ENCODE results near the gene EFCC1.

EFCC1 gene

DNA sequence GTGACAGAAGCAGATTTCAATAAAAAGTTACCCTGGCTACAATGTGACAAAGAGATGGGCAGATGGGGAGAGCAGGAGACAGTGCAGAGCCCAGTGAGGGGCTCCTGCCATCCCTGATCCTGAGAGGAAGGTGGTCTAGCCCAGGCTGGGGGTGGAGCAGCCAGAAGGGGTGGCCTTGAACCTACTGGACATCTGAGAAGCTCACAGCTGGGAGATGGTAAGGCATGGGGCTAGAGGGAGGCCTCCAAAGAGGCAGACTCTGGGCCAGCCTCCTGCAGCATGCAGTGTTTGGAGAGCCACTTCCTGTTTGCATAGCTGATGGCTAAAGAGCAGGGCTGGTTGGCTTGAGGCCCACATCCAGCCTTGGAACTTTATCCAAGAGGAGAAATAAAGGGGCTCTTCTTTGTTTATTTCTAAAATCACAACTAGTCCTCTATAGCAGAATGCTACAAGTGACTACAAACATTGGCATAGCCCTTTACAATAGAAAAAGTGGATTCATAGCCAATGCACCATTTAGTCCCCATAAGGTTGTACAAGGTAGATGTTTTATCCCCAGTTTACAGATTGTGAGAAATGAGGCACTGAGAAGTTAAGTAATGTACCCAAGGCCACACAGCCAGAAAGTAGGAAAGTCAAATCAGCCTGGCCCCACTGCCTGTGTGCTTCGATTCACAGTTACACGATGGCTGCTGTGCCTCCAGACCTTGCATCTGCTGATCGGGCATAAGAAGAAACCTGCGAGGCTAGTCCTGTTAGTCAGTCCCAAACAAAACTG lies 4.6 kb downstream of the EFCC1 start:
- no peak overlapping the region for H3K4me3 ChIP-seq (replicated peaks; ENCODE audit: low read depth, low read length)
- DNase-seq (ENCODE audit: extremely low read depth, low read depth), result no peak
- TF ChIP-seq, protein P1, sequence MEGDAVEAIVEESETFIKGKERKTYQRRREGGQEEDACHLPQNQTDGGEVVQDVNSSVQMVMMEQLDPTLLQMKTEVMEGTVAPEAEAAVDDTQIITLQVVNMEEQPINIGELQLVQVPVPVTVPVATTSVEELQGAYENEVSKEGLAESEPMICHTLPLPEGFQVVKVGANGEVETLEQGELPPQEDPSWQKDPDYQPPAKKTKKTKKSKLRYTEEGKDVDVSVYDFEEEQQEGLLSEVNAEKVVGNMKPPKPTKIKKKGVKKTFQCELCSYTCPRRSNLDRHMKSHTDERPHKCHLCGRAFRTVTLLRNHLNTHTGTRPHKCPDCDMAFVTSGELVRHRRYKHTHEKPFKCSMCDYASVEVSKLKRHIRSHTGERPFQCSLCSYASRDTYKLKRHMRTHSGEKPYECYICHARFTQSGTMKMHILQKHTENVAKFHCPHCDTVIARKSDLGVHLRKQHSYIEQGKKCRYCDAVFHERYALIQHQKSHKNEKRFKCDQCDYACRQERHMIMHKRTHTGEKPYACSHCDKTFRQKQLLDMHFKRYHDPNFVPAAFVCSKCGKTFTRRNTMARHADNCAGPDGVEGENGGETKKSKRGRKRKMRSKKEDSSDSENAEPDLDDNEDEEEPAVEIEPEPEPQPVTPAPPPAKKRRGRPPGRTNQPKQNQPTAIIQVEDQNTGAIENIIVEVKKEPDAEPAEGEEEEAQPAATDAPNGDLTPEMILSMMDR (IDR thresholded peaks at IDR 0.05; ENCODE audit: low read depth, low read length, missing control alignments), result no peak

DNA sequence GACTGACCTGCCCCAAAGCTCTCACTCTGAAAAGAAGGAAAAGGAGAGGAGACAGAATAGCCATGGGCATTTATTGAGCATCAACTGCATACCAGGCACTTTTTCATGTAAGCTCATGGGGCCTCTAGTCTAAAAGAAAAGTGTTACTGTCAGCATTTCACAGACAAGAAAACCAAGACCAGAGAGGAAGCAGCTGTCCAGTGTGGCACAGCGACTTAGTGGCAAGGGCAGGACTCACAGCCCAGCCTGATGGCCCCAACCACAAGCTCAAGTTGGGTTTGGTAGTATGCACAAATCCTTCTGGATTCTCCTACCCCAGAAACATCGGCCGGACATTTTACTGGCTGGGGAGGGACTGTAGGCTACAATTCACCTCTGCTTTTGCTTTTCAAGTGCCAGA lies 5.8 kb downstream of the EFCC1 start:
- H3K4me3 ChIP-seq (replicated peaks; ENCODE audit: low read depth, low read length), result no peak overlapping the region
- no peak for DNase-seq (ENCODE audit: extremely low read depth, low read depth)
- TF ChIP-seq, protein P1 (IDR thresholded peaks at IDR 0.05; ENCODE audit: low read depth, low read length, missing control alignments), result no peak

DNA sequence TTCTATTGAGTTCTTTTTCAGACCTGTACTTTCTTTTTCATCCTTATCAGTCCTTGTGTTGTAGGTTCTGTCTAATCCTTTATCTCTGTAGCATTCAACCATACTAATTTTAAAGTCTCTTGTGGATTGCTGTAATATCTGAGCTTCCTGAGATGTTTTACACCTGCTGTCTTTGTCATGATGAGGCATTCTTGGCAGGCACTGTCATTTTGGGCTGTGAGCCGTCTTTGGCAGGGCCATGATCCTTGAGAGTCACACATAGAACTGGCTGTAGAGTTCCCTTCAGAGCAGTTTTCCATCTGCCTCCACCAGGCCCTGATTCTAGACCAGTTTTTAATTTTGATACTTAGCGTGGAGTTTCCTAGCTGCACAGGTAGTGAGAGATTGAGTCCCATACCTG lies 6.7 kb downstream of the EFCC1 start:
- no peak for DNase-seq (ENCODE audit: extremely low read depth, low read depth)
- TF ChIP-seq, protein P1 (IDR thresholded peaks at IDR 0.05; ENCODE audit: low read depth, low read length, missing control alignments), result no peak
- H3K4me3 ChIP-seq (replicated peaks; ENCODE audit: low read depth, low read length), result no peak overlapping the region

DNA sequence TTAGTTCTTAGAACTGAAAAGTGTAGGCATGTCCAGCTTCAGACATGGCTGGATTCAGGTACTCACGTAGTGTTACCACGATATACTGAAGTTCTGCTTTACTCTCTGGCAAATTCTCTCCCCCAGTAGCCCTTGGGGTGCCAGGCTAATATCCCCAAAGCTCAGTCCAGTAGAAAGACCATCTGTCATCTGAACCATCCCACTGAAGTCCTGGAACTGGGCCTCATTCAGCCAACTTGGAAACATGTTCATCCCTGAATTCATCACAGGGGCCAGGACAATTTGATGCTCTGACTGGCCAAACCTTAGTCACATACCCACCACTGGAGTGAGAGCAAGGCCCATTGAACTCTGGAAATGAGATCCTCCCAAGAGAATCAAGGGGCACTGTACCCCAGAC lies 8.2 kb downstream of the EFCC1 start:
- DNase-seq (ENCODE audit: extremely low read depth, low read depth), result no peak
- TF ChIP-seq, protein P1 (IDR thresholded peaks at IDR 0.05; ENCODE audit: low read depth, low read length, missing control alignments), result no peak
- H3K4me3 ChIP-seq (replicated peaks; ENCODE audit: low read depth, low read length), result no peak overlapping the region

DNA sequence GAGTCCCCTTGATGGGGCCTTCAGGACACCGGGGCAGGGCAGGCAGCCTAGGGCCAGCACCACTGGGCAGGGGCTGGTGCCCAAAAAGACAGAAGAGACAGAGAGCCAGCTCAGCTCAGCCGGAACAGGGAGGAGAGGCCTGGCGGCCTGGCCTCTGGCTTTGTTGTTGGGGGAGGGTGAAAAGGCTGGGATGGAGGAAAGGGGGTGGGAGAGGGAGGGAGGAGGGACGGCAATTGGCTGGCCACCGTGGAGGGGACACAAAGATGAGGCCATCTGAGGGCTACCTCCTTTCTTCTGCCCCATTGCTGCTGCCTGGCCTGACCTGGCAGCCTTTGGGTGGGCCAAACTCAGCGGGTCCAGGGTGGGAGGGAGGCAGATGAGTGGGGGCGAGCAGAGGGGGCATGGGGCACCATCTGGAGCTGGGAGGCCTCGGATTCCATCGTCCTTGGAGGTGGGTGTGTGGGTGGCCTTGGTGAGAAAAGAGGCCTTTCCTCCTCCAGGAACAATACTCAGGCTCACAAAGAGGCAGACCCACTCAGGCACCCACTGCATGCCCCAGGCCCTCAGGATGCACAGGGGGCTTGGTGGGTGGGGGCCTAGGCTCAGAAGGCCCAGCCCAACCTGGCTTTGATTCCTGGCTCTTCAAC lies 9.3 kb downstream of the EFCC1 start:
- H3K4me3 ChIP-seq (replicated peaks; ENCODE audit: low read depth, low read length), result no peak overlapping the region
- DNase-seq (ENCODE audit: extremely low read depth, low read depth), result no peak
- TF ChIP-seq, protein P1 (IDR thresholded peaks at IDR 0.05; ENCODE audit: low read depth, low read length, missing control alignments), result no peak

DNA sequence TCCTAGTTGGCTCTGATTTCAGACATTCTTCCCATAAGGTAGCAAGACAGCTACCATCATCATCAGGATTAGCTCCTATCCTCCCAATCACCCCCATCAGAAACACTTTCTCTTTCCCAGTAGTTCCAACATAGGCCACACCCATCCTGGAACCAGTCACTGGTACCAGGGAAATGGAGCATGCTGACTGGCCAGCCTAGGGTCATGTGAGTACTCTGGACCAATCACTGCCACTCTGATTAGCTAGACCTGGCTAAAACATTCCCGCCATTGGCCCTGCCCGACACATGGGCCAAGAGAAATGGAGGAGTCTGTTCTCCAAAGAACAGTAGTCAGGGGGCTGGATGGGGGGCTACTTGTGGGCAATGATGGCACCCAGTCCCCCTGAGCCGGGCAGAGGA lies 12.4 kb downstream of the EFCC1 start:
- TF ChIP-seq, protein P1 (IDR thresholded peaks at IDR 0.05; ENCODE audit: low read depth, low read length, missing control alignments), result no peak
- no peak overlapping the region for H3K4me3 ChIP-seq (replicated peaks; ENCODE audit: low read depth, low read length)
- DNase-seq (ENCODE audit: extremely low read depth, low read depth), result no peak

Data from HFF-Myc (cell line).